GM19043 (cell line): ENCODE results near the gene MED16.

Source experiments
- ATAC-seq: cut with Tn5 transposase; IDR thresholded peaks from one replicate; pipeline ENCODE4 v1.9.1; 2021; ENCODE audit warnings: low read depth; ENCODE audit not compliant: unreplicated experiment

MED16 gene

GRCh38 chr19:912181-913079 lies 19.4 kb upstream of the MED16 start:
- ATAC-seq: no peak

GRCh38 chr19:911197-912033 lies 18.4 kb upstream of the MED16 start:
- no peak for ATAC-seq

- no peak for ATAC-seq
Measured at GRCh38 chr19:907183-907853, 14.3 kb upstream of the MED16 start.

GRCh38 chr19:906480-906879 lies 13.5 kb upstream of the MED16 start:
- ATAC-seq: no peak

DNA sequence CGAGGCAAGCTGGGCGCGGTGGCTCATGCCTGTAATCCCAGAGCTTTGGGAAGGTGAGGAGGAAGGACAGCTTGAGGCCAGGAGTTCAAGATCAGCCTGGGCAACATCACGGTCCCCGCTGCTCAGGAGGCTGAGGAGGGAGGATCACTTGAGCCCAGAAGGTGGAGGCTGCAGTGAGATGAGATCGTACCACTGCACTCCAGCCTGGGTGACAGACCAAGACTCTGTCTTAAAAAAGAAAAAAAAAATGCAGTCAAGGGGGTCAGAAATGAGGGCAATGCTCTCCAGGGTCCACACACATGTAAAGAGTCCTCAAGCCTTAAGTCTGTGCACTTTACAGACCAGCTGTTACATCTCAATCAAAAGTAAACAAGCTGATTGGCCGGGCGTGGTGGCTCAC lies 11.6 kb upstream of the MED16 start:
- ATAC-seq: no peak

DNA sequence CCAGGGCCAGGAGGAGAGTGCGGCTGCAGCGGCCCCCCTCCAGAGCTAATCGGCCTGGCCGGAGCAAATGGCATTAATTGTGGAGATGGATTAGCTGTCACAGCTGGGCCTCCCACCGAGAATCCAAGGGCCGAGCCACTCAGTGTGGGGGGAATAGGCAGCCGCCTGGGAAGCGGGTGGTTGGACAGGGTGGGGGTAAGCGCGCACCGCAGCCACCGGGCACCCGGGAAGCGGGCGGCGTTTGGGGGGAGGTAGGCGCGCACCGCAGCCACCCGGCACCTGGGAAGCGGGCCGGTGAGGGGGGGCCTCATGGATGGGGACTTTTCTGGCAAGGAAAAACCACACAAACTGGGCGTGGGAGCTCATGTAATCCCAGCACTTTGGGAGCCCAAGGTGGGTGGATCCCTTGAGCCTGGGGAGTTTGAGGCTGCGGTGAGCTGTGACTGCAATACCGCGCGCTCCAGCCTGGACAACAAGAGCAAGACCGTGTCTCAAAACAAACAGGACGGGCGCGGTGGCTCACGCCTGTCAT lies 10.3 kb upstream of the MED16 start:
- ATAC-seq: no peak

GRCh38 chr19:902446-903226 lies 9.6 kb upstream of the MED16 start:
- no peak for ATAC-seq

- no peak for ATAC-seq
Measured at GRCh38 chr19:902093-902370, 9.0 kb upstream of the MED16 start.

DNA sequence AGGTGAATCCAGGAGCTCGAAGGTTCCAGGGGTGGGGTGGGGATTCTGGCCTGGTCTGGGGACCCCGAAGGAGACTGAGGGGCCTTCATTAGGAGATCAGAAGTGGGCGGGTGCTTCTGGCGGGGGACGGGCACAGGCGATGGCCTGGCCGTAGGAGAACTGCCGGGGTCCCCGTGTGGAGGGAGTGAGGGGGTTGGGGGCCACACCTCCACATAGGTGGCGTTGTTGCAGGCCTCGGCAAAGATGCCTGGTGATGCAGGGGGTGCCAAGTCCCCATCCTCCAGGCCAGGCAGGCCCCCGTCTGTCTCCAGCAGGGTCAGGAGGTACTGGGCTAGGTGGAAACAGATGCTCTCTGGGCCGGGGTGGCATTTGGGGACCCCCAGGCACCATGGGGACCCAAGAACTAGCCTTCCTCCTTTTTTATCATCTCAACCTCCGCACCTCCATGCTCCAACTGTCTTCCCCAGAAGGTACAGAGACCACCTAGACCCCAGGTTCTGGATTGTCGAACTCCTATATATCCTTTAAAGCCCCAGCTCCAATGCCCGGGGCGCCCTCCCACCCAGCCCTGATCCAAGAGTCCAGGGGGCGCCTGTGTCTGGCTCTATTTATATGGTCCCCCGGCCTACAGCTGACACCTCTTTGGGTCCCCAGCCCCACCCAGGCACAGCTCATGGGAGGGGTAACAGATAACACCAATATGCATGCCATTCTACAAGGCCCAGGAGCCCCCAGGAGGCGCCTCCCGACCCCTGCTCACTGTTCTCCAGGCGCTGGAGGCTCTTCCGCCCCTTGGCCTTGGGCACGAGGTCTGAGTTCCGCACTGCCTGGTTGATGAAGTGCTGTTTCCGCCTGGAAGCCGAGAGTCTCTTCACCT lies 8.5 kb upstream of the MED16 start:
- ATAC-seq: no peak

- no peak for ATAC-seq
Measured at GRCh38 chr19:900302-901111, 7.5 kb upstream of the MED16 start.

- no peak for ATAC-seq
Measured at GRCh38 chr19:900043-900301, 7.0 kb upstream of the MED16 start.

- ATAC-seq: no peak
Measured at GRCh38 chr19:899336-900042, 6.5 kb upstream of the MED16 start.

- no peak for ATAC-seq
Measured at GRCh38 chr19:898663-899062, 5.7 kb upstream of the MED16 start.

GRCh38 chr19:897442-898039 lies 4.6 kb upstream of the MED16 start:
- ATAC-seq: no peak

GRCh38 chr19:896999-897398 lies 4.0 kb upstream of the MED16 start:
- no peak for ATAC-seq

DNA sequence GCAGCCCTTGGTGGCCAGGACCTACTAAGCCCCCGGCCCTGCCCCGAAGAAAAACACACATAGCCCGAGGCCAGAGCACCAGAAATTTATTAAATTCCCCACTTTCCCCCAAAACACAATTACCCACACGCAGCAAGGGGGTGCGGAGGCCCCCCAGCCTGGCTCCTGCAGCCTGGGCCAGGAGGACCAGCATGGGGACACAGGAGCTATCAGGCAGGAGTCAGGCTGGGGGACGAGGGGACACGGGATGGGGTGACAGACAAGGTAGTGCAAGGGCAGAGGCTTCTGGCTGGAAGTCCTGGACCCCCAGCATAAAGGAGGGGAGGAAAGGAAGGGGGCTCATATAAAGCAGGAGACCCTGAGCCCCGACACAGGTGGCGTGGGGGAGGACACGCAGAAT lies 3.4 kb upstream of the MED16 start:
- no peak for ATAC-seq

DNA sequence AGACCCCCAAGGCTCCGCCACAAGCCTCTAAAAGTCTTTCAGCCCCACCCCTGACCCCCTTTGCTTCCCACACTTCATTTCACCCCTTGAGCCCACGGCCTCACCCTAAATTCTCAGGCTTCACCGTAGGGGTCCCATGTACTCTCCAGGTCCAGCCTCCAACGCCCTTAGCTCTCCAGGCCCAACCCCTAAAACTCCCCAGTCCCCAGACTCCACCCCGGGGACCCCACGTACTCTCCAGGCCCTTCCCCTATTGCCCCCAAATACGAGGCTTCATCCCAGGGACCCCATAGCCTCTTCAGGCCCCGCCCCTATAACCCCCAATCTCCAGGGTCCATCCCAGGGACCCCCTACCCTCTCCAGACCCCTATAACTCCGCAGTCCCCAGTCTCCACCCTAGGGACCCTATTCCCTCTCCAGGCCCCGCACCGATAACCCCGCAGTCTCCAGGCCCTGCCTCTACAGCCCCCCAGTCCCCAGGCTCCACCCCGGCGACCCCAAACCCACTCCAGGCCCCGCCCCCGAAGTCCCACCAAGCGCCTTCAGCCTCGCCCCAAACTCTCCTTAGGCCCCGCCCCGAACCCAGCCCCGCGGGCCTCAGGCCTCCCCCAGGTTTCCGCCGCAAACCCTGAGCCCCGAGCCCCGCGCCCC lies 619 bp downstream of the MED16 start:
- no peak for ATAC-seq
